GM19438 (cell line): ENCODE results near the gene TRIM25.

Source experiments
- ATAC-seq: cut with Tn5 transposase; IDR thresholded peaks from one replicate; pipeline ENCODE4 v1.9.1; 2021; ENCODE audit warnings: low read depth; ENCODE audit not compliant: unreplicated experiment

The TRIM25 gene

DNA sequence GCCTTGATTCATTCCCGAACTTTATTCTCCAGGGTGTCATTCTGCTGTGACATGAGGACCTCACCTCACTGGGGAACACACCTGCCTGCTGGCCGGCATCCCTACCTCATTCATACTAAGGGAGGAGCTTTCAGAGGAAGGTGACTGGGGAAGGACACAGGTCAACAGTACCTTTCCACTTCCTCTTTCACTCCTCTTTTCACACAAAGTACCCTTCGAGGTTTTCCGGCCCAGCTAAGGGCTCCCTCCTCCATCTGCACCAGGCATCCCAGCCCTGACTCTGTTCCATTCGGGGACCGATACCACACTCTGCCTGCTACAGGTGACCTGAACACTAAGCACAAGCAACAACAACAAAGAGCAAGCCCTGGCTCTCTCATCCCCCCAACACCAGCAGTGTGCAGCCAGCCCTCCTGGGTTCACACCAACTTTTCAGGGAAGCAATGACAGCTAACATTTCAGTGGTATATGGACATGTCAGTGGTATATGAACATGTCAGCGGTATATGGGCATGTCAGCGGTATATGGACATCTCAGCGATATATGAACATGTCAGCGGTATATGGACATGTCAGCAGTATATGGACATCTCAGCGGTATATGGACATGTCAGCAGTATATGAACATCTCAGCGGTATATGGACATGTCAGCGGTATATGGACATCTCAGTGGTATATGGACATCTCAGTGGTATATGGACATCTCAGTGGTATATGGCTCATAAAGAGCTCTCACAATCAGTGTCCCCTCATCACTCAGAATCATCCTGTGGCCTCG lies 16.0 kb downstream of the TRIM25 start:
- ATAC-seq = no peak

GRCh38 chr17:56896968-56897359 lies 16.9 kb downstream of the TRIM25 start:
- ATAC-seq = no peak

- no peak for ATAC-seq
Observed at GRCh38 chr17:56896217-56896967, 17.5 kb downstream of the TRIM25 start.

GRCh38 chr17:56894859-56895455 lies 18.9 kb downstream of the TRIM25 start:
- no peak for ATAC-seq

- ATAC-seq = no peak
Observed at GRCh38 chr17:56893503-56893902, 20.3 kb downstream of the TRIM25 start.

- ATAC-seq = no peak
Observed at GRCh38 chr17:56892333-56892732, 21.5 kb downstream of the TRIM25 start.

DNA sequence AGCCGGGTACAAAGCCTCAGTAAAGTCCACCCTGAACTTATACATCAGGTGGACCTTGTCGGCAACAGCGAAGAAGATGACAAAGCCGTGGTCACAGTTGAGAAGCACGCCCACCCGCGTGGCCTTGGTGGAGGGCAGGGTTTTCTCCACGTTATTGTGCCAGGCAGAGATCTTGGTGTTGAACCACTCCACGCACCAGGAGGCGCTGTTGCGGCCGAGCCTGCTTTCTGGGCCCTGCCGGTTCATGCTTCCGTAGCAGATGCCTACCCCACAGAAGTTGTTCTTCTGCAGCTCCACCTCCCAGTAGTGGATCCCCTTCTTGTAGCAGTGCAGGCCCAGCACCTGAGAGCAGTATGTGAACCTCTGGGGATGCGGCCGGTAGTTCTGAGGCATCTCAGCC lies 22.1 kb downstream of the TRIM25 start:
- ATAC-seq = no peak

GRCh38 chr17:56890906-56891674 lies 22.8 kb downstream of the TRIM25 start:
- ATAC-seq = no peak

- ATAC-seq = no peak
Observed at GRCh38 chr17:56890390-56890789, 23.5 kb downstream of the TRIM25 start.

DNA sequence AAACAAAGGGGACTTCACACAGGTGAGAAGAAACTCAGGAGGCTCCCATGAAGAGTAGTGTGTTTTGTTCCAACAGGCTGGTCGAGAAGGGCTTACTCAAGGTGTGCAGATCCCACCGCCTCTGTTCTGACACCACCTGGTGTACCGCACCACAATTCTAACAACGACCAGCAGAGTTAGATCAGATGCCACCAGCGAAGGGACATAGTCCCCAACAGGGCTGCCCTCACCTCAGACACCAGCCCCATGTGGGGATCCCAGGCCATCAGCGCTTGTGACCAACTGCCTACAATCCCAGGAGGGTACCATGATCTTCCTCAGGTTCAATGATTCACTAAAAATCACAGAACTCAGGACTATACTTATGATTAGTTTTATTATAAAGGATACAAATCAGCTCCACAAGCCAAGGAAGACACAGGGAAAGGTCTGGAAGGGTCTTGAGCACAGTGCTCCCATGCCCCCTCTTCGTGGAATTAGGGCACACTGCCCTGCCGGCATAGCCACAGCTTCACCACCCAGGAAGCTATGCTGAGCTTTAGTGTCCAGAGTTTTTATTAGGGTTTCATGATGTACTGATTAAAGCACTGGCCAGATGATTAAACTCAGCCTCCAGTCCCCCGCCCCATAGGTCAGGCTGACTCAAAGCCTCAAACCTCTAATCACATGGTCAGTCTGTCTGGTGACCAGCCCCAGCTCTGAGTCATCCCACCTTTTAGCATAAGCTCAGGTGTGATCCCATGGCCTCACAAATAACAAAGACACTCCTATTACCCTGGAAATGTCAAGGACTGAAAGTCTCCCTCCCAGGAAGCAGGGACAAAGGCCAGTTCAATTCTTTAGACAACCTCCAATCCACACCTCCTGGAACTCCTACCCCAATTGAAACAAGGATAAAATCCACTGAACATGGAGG lies 26.0 kb downstream of the TRIM25 start:
- no peak for ATAC-seq

- no peak for ATAC-seq
Observed at GRCh38 chr17:56887105-56887504, 26.7 kb downstream of the TRIM25 start.

- no peak for ATAC-seq
Observed at GRCh38 chr17:56886288-56886731, 27.5 kb downstream of the TRIM25 start.

DNA sequence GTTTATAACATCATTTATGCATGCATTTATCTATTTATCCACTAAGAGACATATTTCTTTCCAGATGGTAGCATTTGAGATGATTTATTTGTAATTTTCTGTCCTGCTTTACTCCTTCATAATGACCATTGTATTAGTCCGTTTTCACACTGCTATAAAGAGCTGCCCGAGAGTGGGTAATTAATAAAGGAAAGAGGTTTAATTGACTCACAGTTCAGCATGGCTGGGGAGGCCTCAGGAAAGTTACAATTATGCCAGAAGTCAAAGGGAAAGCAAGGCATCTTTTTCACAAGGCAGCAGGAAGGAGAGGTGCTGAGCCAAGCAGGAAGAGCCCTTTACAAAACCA lies 28.6 kb downstream of the TRIM25 start:
- no peak for ATAC-seq

DNA sequence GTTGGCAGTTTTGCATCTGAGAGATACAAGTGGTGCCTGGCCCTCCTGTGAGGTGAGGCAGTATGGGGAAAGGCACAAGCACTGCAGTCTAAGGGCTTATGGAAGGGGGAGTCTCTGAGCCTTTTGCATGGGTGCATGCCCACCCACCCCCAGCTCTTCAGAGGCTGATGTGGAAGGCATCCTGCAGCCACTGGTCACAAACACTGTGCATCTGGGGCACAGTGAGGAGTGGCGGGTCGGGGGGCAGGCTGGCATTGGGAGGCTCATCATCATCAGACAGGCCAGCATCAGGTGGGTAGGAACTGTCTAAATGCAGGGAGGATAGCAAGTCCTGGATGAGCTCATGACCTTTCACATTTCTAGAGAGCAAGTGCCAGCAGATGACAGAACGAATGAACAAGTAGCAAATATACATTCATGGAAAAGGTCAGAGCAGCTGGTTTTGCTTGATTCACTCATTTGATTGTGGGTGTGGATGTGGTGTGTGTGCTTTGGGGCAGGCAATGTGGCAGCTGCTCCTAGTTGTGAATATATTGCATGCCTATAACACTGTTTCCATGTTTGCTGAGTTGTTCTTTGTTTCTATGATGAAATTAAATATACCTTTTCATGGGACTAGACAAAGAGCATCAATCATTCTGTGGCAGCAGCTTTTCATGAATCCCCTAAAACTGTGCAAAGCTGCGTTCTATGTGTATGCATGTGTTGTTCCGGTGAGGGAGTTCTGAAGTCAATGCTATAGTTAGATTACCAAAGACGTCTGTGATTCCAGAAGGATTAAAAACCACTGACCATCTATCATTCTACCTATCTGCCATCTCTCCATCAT lies 29.2 kb downstream of the TRIM25 start:
- no peak for ATAC-seq

GRCh38 chr17:56883616-56884015 lies 30.2 kb downstream of the TRIM25 start:
- ATAC-seq = no peak

DNA sequence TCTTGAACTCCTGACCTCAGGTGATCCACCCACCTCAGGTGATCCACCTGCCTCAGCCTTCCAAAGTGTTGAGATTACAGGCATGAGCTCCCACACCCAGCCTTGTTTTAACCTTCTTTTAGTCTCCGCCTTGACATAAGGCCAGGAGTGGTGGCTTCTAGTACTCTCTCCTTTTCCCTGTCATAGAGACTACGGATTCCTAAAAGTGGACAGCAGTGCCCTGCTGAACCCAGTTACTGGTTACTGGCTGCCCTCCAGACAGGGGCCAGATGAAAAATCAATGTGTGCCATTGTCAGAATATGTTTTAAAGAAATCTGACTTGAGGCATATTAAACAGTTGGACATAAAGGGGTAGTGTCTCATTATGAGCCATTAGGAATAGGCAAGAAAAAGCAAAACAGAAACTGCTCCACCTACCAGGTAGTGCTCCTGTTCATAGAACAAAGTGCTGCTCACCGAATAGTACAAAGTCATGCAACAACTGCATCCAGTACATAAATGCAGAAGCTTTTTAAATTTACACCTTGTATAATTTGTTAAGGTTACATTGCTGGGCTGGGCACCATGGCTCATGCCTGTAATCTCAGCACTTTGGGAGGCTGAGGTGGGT lies 32.1 kb downstream of the TRIM25 start:
- no peak for ATAC-seq

DNA sequence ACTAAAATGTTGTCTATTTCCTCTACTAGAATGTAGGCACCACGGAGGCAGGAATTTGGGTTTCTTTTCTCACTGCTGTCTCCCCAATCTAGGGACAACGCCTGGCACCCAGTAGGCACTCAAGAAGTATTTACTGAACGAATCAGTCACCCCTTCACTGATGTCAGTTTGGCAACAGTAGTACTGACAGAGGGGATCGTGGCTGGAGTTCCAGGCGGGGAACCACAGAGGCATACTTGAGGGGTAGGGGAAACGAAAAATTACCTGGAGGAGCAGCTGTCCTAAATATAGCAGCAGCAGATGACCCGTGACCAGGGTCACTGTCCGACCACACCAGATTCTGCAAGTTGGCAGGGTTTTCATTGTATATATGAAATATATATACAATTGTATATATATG lies 33.3 kb downstream of the TRIM25 start:
- ATAC-seq = no peak

DNA sequence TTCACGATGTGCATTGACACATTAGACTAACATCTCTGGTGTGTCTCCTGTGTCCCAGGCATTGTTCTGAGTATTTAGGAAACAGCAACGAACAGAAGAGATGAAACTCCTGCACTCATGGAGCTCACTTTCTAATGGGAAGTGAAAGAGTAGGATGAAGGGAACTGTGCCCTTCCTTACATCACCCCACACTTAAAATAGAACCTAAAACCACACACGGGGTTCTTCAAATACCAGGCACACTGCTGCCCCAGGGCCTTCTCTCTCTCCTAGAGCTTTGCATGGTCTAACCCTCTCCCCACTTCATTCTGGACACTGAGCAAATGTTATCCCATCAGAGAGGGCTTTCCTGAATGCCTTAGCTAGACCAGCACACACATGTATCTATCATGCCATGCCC lies 33.7 kb downstream of the TRIM25 start:
- ATAC-seq = no peak

DNA sequence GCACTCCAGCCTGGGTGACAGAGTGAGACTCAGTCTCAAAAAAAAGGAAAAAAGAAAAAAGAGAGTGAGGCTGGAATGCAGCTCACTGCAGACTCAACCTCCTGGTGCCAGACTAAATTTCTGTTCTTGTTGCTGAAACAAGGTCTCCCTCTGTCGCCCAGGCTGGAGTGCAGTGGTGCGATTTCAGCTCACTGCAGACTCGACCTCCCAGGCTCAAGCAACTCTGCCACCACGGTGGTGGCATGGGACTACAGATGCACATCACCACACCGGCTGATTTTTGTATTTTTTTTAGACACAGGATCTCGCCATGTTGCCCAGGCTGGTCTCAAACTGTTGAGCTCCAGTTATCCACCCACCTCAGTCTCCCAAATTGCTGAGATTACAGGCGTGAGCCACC lies 34.6 kb downstream of the TRIM25 start:
- ATAC-seq = no peak
